ENCODE measurements around the gene JAK2.
"Not testable (repeated sequence)": the region's sequence is repeated elsewhere in the genome, so short reads cannot be mapped to it uniquely, and the experiment has no call there.

JAK2 gene

DNA sequence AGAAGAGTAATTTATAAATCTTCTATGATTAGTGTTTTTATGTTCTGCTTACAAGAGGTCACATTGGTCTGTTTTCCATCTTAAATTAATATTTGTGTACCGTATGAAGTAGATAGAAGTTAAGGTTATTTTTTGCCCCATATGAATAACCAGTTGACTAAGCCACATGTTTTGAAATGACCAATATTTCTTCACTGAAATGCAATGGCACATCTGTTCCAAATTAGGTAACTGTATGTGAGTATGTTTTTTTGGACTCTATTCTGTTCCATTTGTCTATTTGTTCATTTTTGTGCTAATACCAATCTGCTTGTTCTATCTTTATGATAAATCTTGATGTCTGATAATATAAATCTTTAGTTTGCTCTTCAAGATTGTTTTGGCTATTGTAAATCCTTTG is 17.7 kb downstream of the JAK2 start:
- no peak for TF ChIP-seq CTCF (IDR thresholded peaks at IDR 0.05; ENCODE audit: low read depth, low read length)
- peak in 1 of 2 donors; percentile 82 for DNase-seq (ENCODE audit: low read depth in 2 of 2)
- H3K4me3 ChIP-seq (replicated peaks in 1 of 2; ENCODE audit: low read depth in 2 of 2, low read length in 2 of 2), result no peak overlapping the region

DNA sequence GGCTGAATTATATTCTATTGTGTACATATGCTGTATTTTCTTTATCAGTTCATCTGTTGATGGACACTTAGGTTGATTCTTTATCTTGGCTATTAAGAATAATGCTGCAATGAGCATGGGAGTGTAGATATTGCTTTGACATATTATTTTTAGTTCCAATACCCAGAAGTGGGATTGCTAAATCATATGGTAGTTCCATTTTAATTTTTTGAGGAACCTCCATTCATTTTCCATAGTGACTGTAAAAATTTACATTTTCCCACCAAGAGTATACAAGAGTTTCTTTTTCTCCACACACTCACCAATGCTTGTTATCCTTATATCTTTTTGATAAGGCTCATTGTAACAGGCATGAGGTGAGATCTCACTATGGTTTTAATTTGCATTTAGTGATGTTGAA is 19.4 kb downstream of the JAK2 start:
- no peak for TF ChIP-seq CTCF (IDR thresholded peaks at IDR 0.05; ENCODE audit: low read depth, low read length)
- H3K4me3 ChIP-seq (replicated peaks in 1 of 2; ENCODE audit: low read depth in 2 of 2, low read length in 2 of 2), result no peak overlapping the region
- no peak for DNase-seq (ENCODE audit: low read depth in 2 of 2)

GRCh38 chr9:5008202-5008601 is 23.1 kb downstream of the JAK2 start:
- DNase-seq (ENCODE audit: low read depth in 2 of 2), result peak in 1 of 2 donors; percentile 31
- no peak for TF ChIP-seq CTCF (IDR thresholded peaks at IDR 0.05; ENCODE audit: low read depth, low read length)
- no peak overlapping the region for H3K4me3 ChIP-seq (replicated peaks in 1 of 2; ENCODE audit: low read depth in 2 of 2, low read length in 2 of 2)

DNA sequence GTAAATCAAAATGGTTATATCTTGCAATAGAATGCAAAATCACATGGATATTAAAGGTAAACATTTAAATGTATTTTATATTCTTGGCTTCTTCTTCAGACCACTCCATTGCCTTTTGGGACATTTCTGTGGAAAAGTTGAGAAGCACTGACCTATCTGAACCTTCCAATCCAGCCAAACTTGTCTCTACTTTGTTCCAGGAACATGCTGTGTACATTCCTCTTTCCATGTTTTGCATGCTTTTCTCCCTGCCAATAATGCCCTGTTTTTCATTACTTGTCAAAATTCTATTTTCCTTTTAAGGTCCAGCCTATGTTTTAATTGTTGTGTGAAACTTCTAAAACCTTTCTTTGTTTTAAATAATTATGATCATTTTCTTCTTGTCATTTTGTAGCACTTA is 28.3 kb downstream of the JAK2 start:
- no peak for TF ChIP-seq CTCF (IDR thresholded peaks at IDR 0.05; ENCODE audit: low read depth, low read length)
- no peak overlapping the region for H3K4me3 ChIP-seq (replicated peaks in 1 of 2; ENCODE audit: low read depth in 2 of 2, low read length in 2 of 2)

DNA sequence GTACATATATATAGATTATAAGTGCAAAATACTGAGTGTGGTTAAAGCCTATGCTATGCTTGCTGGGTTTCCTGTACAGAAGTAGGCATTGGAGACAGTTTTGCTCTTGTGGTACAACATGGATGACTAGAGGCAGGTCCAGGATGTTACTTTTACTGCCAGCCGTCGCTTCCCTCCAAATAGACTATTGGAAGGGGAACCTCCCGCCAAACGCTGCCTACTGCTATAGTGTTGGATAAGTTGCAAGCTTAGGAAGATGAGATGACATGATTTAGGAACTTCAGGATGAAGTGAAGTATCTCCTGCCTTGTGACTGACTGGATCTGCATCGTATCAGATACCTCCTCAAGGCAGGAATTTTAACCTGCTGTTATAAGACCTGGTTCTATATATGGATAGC is 30.9 kb downstream of the JAK2 start:
- DNase-seq (ENCODE audit: low read depth in 2 of 2), result no peak
- no peak for TF ChIP-seq CTCF (IDR thresholded peaks at IDR 0.05; ENCODE audit: low read depth, low read length)
- H3K4me3 ChIP-seq (replicated peaks in 1 of 2; ENCODE audit: low read depth in 2 of 2, low read length in 2 of 2), result no peak overlapping the region

More for the DNA sequence above, 28.3 kb downstream of the JAK2 start:
- DNase-seq (ENCODE audit: low read depth in 2 of 2), result peak in 1 of 2 donors; percentile 60

- no peak overlapping the region for H3K4me3 ChIP-seq (replicated peaks in 1 of 2; ENCODE audit: low read depth in 2 of 2, low read length in 2 of 2)
- peak; percentile 39 to 60 for DNase-seq (ENCODE audit: low read depth in 2 of 2)
- no peak for TF ChIP-seq CTCF (IDR thresholded peaks at IDR 0.05; ENCODE audit: low read depth, low read length)
Measured at GRCh38 chr9:5025416-5025815, 40.3 kb downstream of the JAK2 start.

DNA sequence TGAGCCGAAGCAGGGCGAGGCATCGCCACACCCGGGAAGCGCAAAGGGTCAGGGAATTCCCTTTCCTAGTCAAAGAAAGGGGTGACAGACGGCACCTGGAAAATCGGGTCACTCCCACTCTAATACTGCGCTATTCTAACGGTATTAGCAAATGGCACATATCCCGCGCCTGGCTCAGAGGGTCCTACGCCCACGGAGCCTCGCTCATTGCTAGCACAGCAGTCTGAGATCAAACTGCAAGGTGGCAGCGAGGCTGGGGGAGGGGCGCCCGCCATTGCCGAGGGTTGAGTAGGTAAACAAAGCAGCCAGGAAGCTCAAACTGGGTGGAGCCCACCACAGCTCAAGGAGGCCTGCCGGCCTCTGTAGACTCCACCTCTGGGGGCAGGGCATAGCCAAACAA is 46.9 kb downstream of the JAK2 start:
- not testable (repeated sequence) for DNase-seq (ENCODE audit: low read depth in 2 of 2); H3K4me3 ChIP-seq (replicated peaks in 1 of 2; ENCODE audit: low read depth in 2 of 2, low read length in 2 of 2)

All from cardiac fibroblast (primary cell).